Kidney (tissue), 14 donors: ENCODE measurements around the gene MATN4. TPM values are rescaled to one million over a fixed set of nuclear protein-coding genes. Genes with fewer than 3 reads are reported as not detected.

ENCODE experiments used
- DNase-seq, 5 donors: peaks; one replicate each; pipeline ENCODE4 v3.0.0-alpha.2; 2013 to 2020
- FAIRE-seq: peaks from 2 replicates; lab custom pipeline; 2012; peaks lifted over from hg19 to GRCh38; lab: Jason Lieb, UNC
- H3K27ac ChIP-seq, 2 donors: one replicate each; pipeline ENCODE4 v1.7.0; 2013; ENCODE audit warnings: low read depth in 2 of 2, low read length in 2 of 2, inconsistent platforms in 1 of 2
- H3K27me3 ChIP-seq: one replicate; pipeline ENCODE4 v1.7.1; 2013; ENCODE audit warnings: low read length, inconsistent platforms; ENCODE audit not compliant: control insufficient read depth, insufficient read depth
- H3K36me3 ChIP-seq, 3 donors: one replicate each; pipeline versions ENCODE4 v1.7.0 to v1.7.1; 2013; ENCODE audit warnings: low read length in 3 of 3, control low read depth in 1 of 3, inconsistent platforms in 1 of 3; ENCODE audit not compliant: insufficient read depth in 3 of 3, control insufficient read depth in 2 of 3
- H3K4me1 ChIP-seq, 3 donors: one replicate each; pipeline versions ENCODE4 v1.7.0 to v1.7.1; 2013; ENCODE audit warnings: low read length in 3 of 3, inconsistent platforms in 1 of 3, low read depth in 1 of 3; ENCODE audit not compliant: control insufficient read depth in 2 of 3, insufficient read depth in 2 of 3
- H3K4me3 ChIP-seq, 3 donors: one replicate each; pipeline versions ENCODE4 v1.7.0 to v1.8.1; 2013; ENCODE audit warnings: low read length in 3 of 3, control low read depth in 1 of 3, inconsistent platforms in 1 of 3
- H3K9ac ChIP-seq, 3 donors: one replicate each; pipeline versions ENCODE4 v1.7.0 to v1.7.1; 2013; ENCODE audit warnings: low read length in 3 of 3, control low read depth in 1 of 3, inconsistent platforms in 1 of 3
- H3K9me3 ChIP-seq, 3 donors: one replicate each; pipeline versions ENCODE4 v1.7.0 to v1.7.1; 2013; ENCODE audit warnings: low read length in 3 of 3, control low read depth in 1 of 3, inconsistent platforms in 1 of 3; ENCODE audit not compliant: control insufficient read depth in 2 of 3, insufficient read depth in 1 of 3
- CTCF ChIP-seq: IDR thresholded peaks from 3 replicates; pipeline ENCODE4 v1.5.1; 2012; ENCODE audit warnings: mild to moderate bottlenecking, moderate library complexity, borderline replicate concordance; ENCODE audit not compliant: insufficient read depth; ENCODE audit errors: extremely low read depth
- intact Hi-C: fragments of 100-400 bp; cut with DNase I; formaldehyde crosslinking; loops from one replicate; pipeline ENCODE4 v1.11.1; 2022
- polyA plus RNA-seq: library from polyadenylated mRNA; stranded (reverse); fragments of 350-450 nt; fragmentation: Illumina TruSeq; extraction: RNeasy Lipid Tissue Mini Kit (QIAGEN cat#74804); gene quantifications from one replicate; pipeline ENCODE4 v1.2.3, GENCODE V29; 2014; ENCODE audit warnings: low read depth, low replicate concordance; ENCODE audit not compliant: insufficient read depth
- total RNA-seq: library from RNA; stranded (reverse); fragmentation: NEBNext Ultra II Directional; extraction: Animal tissue kit (Norgen Biotek cat#: 25700); gene quantifications from one replicate; pipeline ENCODE4 v1.2.1, GENCODE V29; 2021
- donor health status: control.
- donor health status: control.
- donor health status: control.
- donor health status: control.
- donor health status: control.
- donor health status: DM: yes; HTN: yes; CAD: no.
- donor health status: Normal renal cell carcinoma (clear cell type).

Gene MATN4
- total and polyA plus RNA-seq, 2 donors from 2014 or later, result 0.19 TPM

- Histone ChIP-seq H3K9me3 (no peaks in the 10 kb centered on the region), H3K27ac (no peak overlapping the region), H3K36me3 (no peaks in the 10 kb centered on the region), H3K9ac (no peak overlapping the region), H3K27me3 (no peaks in the 10 kb centered on the region), H3K4me1 (no peaks in the 10 kb centered on the region), H3K4me3 (no peak overlapping the region)
- FAIRE-seq (no peak), DNase-seq (no peak)
- intact Hi-C loops, result no loop called here
- TF ChIP-seq CTCF, result no peak
Observed at GRCh38 chr20:45258664-45259063, 49.4 kb downstream of the MATN4 start.

GRCh38 chr20:45258259-45258658 is 49.8 kb downstream of the MATN4 start:
- TF ChIP-seq CTCF, result no peak
- FAIRE-seq (no peak), DNase-seq (no peak)
- Histone ChIP-seq H3K9ac (no peak overlapping the region), H3K4me3 (no peak overlapping the region), H3K9me3 (no peaks in the 10 kb centered on the region), H3K4me1 (no peaks in the 10 kb centered on the region), H3K27ac (no peak overlapping the region), H3K27me3 (no peaks in the 10 kb centered on the region), H3K36me3 (no peaks in the 10 kb centered on the region)
- intact Hi-C loops, result no loop called here

GRCh38 chr20:45257711-45258110 is 50.4 kb downstream of the MATN4 start:
- no peaks in the 10 kb centered on the region for H3K27me3 ChIP-seq
- no peak overlapping the region for H3K4me3 ChIP-seq
- intact Hi-C loops, result no loop called here
- DNase-seq, result peak in 1 of 5 donors; percentile 16
- H3K4me1 ChIP-seq, result no peaks in the 10 kb centered on the region
- no peak overlapping the region for H3K27ac ChIP-seq
- no peak overlapping the region for H3K9ac ChIP-seq
- no peak for TF ChIP-seq CTCF
- no peaks in the 10 kb centered on the region for H3K36me3 ChIP-seq
- no peak for FAIRE-seq
- H3K9me3 ChIP-seq, result no peaks in the 10 kb centered on the region

GRCh38 chr20:45257161-45257560 is 50.9 kb downstream of the MATN4 start:
- no peaks in the 10 kb centered on the region for H3K36me3 ChIP-seq
- no peaks in the 10 kb centered on the region for H3K9me3 ChIP-seq
- no peak for TF ChIP-seq CTCF
- DNase-seq (no peak), FAIRE-seq (no peak)
- no peak overlapping the region for H3K4me3 ChIP-seq
- H3K27ac ChIP-seq, result no peak overlapping the region
- H3K27me3 ChIP-seq, result no peaks in the 10 kb centered on the region
- no peaks in the 10 kb centered on the region for H3K4me1 ChIP-seq
- H3K9ac ChIP-seq, result no peak overlapping the region
- intact Hi-C loops, result no loop called here
